ENCODE data around the gene SLC7A1.
A peak's percentile ranks its signal among the peaks of the same experiment; 100 is the strongest.

SLC7A1 gene

DNA sequence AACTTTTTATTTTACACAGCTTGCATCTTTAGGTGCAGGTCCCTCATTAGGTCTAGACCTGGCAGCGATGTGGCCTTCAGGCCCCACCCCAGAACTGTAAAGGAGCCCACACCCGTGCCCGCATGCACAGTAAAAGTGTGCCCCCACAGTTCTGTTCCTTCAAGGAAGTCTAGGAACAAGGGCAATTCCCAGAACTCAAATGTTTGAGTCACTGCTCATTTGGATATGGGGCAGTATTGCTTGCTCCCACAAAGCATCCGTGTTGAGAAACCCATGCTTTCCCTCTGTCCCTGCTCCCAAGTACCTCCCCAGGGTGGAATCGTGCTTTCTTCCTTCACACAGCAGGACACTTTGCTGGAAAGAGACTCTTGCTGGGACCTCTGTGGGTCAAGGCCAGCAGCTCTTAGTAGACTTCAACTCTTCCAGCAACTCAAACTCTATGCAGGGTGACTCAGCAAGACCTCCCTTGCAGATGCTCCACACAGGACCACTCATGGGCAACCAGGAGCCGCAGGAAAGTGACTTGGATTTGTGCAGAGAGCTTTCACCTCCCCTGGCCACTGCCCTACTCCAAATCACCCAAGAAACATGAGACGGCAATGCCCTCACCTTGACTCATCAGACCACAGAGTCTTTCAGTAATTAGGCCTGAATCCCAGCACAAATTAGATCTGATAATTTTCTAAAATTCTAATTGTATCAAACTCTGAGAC, 12.3 kb downstream of the SLC7A1 start:
- DNase-seq (ENCODE audit: low spot score) = peak; percentile 57

DNA sequence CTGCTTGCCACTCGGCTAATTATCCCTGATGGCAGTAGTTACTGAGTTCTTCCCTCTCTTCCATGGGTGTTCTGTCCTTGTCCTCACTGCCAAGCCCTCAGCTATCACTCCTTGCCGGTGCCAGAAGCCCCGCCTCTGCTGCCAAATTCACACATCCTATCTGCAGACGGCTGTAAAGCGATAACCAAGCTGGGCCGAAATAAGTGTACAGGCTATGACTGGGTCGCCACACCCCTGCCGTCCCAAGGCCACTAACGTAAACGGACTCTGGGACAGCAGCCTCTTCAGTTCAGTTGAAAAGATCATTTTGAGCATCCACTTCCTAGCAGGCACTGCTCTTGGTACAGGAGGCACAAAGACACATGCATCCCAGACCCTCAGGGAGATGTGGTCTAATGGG, 13.3 kb downstream of the SLC7A1 start:
- DNase-seq (ENCODE audit: low spot score) = no peak

DNA sequence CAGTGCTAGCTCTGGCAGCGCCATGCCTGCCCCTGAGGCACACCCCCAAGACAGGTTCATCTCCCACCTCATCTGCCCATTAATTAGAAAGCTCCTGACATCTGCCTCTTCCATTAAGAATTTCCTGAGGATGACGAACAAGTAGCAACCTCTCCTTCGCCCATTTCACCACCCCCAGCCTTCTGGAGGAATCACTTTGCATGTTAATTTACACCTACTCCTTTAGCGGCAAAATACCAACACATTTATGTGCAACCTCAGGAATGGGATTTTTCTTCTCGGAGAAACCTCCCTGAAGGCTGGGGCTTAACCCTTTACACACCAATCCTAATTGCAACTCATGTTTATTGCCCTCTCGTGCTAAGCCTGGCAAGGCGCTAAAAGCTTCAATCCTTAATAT, 13.8 kb downstream of the SLC7A1 start:
- no peak for DNase-seq (ENCODE audit: low spot score)

DNA sequence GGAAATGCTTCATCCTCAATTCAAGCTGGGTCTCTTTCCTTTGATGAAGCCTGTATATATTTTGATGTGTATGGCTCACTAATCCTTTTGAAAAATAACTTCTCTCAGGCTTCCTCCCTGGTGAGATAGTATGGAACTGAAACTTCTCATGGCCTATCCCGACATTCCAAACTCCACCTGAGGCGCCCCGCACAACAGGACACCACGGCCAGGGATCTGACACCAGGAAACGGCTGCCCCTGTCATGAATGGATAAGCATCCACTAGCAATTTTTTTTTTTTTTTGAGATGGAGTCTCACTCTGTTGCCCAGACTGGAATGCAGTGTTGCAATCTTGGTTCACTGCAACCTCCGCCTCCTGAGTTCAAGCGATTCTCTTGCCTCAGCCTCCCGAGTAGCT, 16.4 kb downstream of the SLC7A1 start:
- DNase-seq (ENCODE audit: low spot score) = no peak

DNA sequence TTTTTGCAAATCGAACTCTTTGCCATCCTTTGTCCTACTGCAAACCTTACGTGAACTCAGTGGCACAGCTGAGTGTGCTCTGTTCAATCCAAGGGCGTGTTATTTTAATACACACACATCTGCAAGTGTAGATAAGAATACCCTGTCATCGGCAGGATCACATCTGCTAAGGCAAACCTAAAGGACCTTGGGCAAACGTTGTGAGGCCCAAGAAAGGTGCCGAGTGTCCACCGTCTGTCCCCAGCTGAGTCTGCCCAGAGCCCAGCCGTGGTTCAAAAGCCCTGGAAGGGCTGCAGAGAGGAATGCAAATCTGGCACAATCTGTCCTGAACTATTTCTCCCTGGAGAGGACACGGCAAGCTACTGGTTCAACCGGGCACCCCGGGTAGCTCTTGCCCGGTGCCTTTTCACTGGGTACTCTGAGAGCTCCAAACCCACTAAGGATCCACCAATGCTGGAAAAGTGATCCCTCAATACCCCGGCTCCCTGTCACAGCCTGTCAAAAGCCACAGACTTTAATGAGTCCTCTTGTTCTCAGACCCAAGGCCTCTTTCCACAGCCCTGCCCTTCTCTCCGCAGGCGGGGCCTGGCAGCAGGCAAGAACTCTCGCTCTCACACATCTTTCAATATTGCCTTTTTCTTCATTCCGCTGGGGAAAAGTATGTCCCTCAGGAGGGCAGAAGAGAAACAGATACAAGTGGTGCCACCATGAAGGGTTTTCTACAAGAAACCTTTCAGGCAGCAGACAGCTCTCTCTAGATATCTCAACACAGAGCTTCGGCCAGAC, 17.0 kb downstream of the SLC7A1 start:
- peak; percentile 52 for DNase-seq (ENCODE audit: low spot score)

DNA sequence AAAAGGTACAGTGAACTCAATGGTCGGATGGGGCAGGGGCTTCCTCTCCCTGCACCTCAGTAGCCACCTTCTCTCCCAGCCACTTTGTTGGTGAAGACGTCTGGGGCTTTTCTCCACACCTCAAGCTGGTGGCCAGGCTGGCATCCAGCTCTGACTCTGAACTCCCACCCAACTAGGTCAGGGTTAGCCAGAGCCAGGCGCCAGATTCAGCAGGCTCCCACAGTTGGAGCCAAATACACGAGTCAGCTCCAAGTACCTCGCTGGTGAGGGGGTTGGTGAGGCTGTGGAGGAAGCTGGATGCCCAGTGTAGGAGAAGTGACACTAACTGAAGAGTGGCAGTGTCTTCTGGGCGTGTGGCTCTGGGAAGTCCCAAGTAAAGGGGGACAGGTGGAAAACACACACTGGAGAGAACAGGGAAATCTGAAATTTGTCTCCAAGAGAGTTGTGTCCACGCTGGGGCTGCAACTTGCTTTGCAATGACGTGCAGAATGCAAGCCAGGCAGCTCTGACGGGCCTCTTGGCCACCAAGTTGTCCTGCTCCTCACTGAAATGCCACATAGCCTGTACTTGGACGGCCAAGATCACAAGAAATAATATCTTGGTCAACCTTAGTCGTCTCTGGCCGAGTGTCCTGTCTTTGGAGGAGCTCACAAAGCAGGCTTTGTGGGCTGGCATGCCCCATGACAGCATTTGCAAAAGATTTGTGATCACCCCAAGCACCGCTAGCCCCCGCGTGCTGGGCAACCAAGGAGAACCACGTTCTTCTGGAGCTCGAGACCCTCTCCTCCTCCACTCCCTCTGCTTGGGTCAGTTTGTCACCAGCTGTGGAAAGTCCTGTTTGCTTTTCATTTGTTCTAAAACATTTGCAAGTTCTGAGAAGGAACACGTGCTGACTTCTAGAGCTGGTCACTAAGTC, 18.1 kb downstream of the SLC7A1 start:
- DNase-seq (ENCODE audit: low spot score) = no peak

DNA sequence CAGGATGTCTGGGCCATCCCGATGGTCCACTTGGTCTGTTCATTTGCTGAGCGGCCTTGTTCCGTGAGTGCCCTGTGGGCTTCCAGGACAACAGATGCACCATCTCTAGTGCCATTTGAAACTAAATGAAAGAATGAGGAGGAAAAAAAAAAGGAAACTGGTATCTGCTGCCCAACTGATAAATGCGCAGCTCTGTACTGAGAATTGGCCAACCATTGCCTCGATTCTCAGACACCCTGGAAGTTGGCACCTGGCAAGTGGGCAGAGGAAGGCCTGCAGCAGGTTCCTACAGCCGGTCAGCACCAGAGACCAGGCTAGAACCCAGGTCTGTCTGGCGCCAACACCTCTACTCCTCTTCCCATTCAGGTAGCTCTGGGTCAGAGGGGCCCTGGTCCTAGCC, 18.9 kb downstream of the SLC7A1 start:
- no peak for DNase-seq (ENCODE audit: low spot score)

DNA sequence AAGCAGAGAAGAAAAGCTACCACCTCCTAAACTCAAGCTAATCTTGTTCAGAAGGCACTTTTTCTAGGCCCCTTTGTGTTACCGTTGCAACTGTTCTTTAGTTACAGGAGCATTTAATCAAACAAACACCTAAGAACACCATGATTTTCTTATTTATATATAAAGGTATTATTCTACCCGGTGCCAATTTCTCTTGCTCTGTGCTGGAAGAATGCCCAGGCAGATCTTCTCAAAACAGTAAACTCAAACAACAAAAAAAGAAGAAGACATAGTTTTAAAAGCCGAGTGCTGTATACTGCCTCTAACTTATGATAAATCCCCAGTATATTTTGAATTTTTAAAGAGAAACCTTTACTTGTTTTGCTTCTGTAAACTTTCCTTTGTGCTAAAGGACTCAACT, 20.4 kb downstream of the SLC7A1 start:
- DNase-seq (ENCODE audit: low spot score) = no peak

DNA sequence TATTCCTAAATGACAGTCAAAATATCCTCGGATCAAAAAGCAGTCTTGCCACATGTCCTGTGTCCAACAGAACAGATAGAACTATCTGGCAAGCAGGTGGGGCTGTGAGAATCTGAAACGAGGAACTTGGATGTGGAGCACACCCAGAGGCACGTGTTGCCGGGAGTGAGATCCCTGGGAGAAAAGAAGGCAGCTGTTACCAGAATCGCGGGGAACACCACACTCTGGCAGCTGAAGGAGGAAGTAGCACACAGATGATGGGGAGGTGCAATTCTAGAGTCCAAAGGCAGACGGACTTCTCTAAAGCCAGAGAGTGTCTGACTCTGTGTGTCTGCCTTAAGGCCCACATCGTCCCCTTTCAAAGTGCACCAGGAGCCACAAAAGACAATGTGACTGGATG, 22.3 kb downstream of the SLC7A1 start:
- DNase-seq (ENCODE audit: low spot score) = peak; percentile 48

DNA sequence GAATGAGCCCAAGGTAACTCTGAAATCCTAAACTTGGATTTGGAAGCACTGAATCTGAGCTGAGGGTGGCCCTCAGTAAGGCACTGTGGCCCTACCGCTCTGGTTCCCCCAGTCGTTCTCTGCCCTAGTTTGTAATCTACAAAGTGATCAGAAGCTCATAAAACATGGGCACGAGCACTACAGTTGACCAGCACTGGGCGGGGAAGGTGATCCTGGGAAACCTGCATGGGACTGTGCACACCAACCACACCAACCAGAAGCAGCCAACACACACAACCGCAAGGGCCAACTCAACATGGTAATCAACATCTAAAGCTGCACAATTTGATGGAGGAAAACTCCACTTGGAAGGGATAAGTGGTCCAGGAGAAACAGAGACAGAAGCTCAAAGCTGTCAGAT, 22.9 kb downstream of the SLC7A1 start:
- no peak for DNase-seq (ENCODE audit: low spot score)

DNA sequence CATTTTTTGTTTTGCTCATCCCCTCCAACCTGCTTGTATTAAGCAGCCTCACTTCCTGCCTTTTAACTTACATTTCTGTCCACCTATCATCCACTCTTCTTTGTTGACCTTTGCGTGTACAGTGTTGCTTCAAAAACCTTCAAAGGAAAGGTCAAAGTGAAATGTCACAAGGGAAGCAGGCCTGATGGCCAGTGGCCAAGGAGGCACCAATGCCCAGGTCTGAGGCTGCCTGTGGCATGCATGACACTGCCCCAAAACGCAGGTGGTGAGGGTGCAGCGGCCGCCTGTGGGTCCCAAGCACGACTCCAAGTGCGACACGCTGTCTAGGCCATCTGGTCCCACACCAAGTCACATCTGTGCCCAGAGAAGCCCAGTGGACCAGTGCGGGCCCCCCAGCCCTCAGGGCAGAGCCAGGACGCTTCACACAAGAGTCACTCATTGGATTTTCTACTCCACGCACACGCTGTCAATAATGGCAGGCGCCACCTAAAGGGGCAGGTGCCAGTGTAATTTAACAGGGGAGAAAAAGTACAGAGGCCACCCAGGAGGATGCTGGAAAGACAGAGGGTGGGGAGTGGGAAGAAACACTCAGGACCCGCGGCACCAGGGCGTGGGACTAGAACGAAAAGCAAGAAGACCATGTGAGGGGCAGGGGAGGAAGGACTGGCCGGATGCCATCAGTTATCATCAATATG, 23.5 kb downstream of the SLC7A1 start:
- no peak for DNase-seq (ENCODE audit: low spot score)

DNA sequence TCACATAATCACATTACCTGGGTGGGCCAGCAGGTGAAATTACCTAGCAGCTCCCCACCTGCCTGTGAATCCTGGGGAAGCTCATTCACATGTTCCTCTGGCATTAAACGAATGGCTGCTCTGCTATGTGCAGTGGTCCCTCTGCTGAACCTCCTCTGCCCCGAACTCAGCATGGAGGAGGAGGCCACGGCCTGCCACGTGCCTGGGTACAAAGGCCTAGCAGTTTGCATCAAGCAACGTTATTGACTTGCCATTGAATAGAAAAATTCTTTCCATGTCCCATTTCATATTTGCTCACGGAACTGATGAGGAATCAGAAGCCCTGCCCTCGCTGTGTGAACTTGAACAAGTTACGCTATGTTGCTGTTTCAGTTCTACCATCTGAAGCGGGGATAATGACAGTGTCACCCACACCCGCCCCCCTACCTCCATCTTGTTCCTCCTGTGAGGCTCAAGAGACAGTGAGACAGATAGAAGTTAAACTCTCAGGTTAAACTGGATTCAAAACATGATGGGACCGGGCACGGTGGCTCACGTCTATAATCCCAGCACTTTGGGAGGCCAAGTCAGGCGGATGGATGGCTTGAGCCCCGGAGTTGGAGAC, 25.3 kb downstream of the SLC7A1 start:
- no peak for DNase-seq (ENCODE audit: low spot score)

DNA sequence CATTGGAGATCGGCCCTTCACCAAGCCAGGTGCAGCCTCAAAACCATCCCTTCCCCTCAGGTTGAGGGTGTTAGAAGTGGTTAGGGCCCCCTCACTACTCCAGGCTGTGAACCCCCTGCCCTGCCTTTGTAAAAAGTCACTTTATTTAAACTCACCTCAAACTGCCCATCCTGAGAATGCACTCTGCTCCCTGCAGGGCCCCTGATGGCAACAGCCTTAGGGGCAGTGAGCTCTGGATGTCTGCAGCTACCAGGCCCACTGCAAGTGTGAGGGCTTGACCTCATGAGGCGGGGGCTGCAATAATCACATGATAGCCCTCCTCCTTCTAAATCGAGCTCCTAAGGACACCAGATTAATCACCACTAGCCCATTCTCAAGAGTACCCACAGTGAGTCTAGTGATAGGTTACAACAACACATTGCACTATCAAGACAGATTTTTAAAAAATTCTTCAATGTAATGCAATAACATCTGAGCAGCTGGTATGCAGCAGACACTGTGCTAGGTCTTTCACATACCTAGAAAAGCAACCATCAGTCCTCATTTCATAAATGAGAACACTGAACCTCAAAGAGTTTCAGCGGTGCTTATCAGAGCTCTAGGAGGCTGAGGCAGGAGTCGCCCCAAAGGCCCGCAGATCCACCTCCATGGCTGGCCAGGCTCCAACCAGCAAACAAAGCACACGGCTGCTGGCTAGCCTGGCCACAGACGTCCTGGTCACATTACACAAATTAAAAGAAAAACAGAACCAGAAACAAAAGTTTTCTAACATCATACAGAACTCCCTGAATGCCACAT, 26.0 kb downstream of the SLC7A1 start:
- DNase-seq (ENCODE audit: low spot score) = no peak

DNA sequence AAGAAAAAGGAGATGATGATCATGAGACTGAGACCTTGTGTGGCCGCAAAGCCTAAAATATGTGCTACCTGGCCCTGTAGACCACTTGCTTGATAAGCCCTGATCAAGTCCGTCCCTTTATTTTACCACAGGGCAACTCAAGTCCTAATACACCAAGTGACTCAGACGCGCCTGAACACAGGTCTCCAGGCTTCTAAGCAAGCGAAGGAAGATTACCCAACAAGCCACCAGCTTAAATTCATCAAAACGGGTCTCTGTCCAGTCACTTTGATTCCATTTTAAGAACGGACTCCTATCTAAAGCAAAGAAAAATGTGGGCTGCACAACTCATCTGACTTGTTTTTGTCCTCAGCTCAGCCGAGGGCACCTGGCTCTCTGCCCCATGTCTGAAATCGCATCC, 26.8 kb downstream of the SLC7A1 start:
- no peak for DNase-seq (ENCODE audit: low spot score)

DNA sequence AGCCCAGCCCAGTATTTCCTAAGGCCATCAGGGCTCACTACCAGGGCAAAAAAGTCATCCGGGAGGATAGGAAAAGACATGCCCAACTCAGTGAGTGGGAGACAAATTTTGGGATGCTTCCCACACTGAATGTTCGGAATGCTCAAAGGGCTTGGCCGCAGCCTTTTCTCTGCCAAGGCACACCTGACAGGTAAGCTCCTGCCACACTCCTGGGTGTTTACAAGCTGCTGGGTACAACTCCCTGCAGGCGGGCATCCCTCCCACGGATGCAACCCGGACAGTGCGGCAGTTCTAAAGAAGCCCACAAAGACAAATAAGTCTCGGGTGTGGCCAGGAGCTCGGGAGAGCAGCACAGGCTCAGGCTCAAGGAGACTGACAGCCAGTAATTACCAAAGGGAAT, 28.1 kb downstream of the SLC7A1 start:
- DNase-seq (ENCODE audit: low spot score) = no peak

DNA sequence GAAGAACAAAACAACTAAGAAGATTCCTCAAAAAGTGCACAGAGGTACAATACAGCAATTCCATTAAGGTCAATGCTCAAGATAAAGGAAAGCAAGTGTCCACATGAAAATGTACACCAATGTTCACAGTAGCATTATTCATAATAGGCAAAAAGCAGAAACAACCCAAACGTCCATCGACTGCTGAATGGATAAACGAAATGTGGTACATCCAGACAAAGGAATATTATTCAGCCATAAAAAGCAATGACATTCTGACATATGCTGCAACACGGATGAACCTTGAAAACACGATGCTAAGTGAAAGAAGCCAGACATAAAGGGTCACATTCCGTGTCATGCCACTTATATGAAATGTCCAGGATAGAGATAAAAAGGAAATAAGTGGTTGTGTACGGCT, 29.3 kb downstream of the SLC7A1 start:
- no peak for DNase-seq (ENCODE audit: low spot score)

DNA sequence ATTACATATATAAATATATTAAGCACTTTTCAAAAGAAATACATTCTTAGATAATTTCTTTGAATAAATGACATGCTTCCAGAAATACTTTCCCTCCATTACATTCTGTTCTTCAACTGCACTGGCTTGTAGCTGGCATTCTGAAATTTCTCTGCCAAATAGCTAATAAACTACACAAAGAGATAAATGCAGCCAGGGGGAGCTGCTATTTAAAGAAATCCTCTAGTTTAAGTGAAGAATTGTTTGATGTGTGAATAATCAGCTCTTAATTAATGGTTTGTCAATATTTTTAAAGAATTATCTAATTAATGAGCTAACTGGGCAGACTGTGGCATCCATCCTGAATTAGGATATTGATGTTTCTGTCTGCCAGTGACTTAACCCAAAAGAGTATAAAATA, 30.7 kb downstream of the SLC7A1 start:
- DNase-seq (ENCODE audit: low spot score) = no peak

DNA sequence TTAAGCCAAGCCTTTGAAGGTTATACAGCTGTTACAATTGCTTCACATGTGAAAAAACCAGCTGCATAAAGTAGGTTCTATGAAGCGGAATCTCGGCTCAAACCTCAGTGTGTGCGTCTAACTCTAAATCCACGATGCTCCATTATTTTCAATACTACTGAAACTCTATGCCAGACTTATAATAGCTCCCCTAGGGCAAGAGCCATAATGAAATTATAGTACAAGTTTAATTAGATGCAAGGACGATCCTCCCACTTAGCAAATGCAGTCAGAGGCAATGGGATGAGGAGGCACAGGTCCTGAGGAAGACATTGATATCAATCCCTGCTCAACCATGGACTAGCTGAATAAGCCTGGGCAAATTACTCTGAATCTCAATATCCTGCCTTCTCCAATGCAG, 31.1 kb downstream of the SLC7A1 start:
- DNase-seq (ENCODE audit: low spot score) = no peak

DNA sequence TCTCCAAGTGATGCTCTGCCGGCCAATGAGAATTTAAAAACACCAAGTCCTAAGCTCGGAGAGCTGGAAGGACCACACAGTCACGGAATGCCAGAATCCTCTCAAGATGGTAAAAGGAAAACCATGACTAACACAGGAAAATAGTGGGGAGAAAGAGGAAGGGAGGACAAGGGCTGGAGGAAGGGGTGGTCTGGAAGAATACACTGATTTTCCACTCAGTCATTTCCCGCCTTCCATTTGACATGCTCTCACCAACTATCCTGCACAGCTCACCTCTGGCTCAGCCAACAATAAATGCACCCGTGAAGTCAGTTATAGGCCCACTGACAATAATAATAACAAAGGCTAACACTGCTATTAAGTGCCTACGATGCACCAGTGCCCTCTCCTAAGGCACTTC, 31.5 kb downstream of the SLC7A1 start:
- no peak for DNase-seq (ENCODE audit: low spot score)

DNA sequence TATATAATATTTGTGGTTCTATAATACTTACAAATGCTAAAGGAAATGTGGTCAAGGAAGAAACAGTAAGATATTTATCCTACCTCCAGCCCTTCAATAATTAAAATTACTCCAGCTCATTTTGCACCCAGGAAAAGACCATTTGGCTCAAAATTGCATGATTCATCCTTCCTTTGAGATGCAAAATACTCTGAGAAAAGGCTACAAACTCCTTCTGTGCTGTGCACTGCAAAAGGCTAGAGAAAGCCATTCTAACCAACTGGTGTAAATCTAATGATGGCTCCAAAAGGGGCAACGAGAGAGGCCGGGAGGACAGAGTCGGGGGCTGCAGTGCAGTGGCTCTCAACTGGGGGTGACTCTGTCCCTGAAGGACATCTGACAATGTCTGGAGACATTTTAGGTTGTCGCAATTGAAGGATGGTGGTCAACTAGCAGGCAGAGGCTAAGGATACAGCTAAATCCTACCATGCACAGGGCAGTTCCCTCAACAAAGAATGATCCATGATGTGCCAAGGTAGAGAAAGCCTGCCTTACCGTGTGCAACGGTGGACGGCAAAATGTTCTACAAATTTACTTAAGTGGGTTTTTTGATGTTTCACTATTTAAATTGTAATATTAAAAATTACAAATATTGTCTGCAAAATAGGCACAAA, 32.6 kb downstream of the SLC7A1 start:
- DNase-seq (ENCODE audit: low spot score) = no peak

All from GM03348 (cell line).